ENCODE measurements around the gene TTYH3.
A peak's percentile ranks its signal among the peaks of the same experiment; 100 is the strongest.
"Not testable (repeated sequence)": the region's sequence is repeated elsewhere in the genome, so short reads cannot be mapped to it uniquely, and the experiment has no call there.

TTYH3 gene

GRCh38 chr7:2673934-2674333 is 42.1 kb downstream of the TTYH3 start:
- in situ Hi-C loops (cut with MboI; ENCODE audit: low pct_unique_long_range_greater_than_20kb, low sequenced_read_pairs, unreplicated experiment): no loop called here
- no peak for DNase-seq (ENCODE audit: low spot score)
- no peak for TF ChIP-seq CTCF (IDR thresholded peaks at IDR 0.05; ENCODE audit: extremely low read depth, insufficient read depth, missing control alignments)

GRCh38 chr7:2675256-2675764 is 43.5 kb downstream of the TTYH3 start:
- DNase-seq (ENCODE audit: low spot score): no peak
- no peak for TF ChIP-seq CTCF (IDR thresholded peaks at IDR 0.05; ENCODE audit: extremely low read depth, insufficient read depth, missing control alignments)
- in situ Hi-C loops (cut with MboI; ENCODE audit: low pct_unique_long_range_greater_than_20kb, low sequenced_read_pairs, unreplicated experiment): no loop called here

- in situ Hi-C loops (cut with MboI; ENCODE audit: low pct_unique_long_range_greater_than_20kb, low sequenced_read_pairs, unreplicated experiment); DNase-seq (ENCODE audit: low spot score): not testable (repeated sequence)
Measured at GRCh38 chr7:2676576-2676975, 44.8 kb downstream of the TTYH3 start.

GRCh38 chr7:2678454-2678853 is 46.7 kb downstream of the TTYH3 start:
- DNase-seq (ENCODE audit: low spot score); in situ Hi-C loops (cut with MboI; ENCODE audit: low pct_unique_long_range_greater_than_20kb, low sequenced_read_pairs, unreplicated experiment): not testable (repeated sequence)

GRCh38 chr7:2679135-2680127 is 47.6 kb downstream of the TTYH3 start:
- DNase-seq (ENCODE audit: low spot score); in situ Hi-C loops (cut with MboI; ENCODE audit: low pct_unique_long_range_greater_than_20kb, low sequenced_read_pairs, unreplicated experiment): not testable (repeated sequence)

GRCh38 chr7:2680256-2680655 is 48.5 kb downstream of the TTYH3 start:
- in situ Hi-C loops (cut with MboI; ENCODE audit: low pct_unique_long_range_greater_than_20kb, low sequenced_read_pairs, unreplicated experiment): no loop called here
- DNase-seq (ENCODE audit: low spot score): no peak
- no peak for TF ChIP-seq CTCF (IDR thresholded peaks at IDR 0.05; ENCODE audit: extremely low read depth, insufficient read depth, missing control alignments)

- peak; percentile 62 for TF ChIP-seq CTCF (IDR thresholded peaks at IDR 0.05; ENCODE audit: extremely low read depth, insufficient read depth, missing control alignments)
- in situ Hi-C loops (cut with MboI; ENCODE audit: low pct_unique_long_range_greater_than_20kb, low sequenced_read_pairs, unreplicated experiment): no loop called here
- peak; percentile 84 for DNase-seq (ENCODE audit: low spot score)
Measured at GRCh38 chr7:2680792-2681490, 49.2 kb downstream of the TTYH3 start.
